Pulmonary artery endothelial cell (primary cell): ENCODE results near the gene WTAP. TPM values are rescaled to one million over a fixed set of nuclear protein-coding genes. Genes with fewer than 3 reads are reported as not detected.
"Not testable (repeated sequence)": the region's sequence is repeated elsewhere in the genome, so short reads cannot be mapped to it uniquely, and the experiment has no call there.

Experiments
- DNase-seq: peaks from one replicate; pipeline ENCODE4 v3.0.0-alpha.2; 2011; ENCODE audit warnings: low read depth, low spot score
- total RNA-seq: library from RNA; depleted of rRNA; stranded (reverse); fragments of >200 nt; gene quantifications from 2 replicates; pipeline ENCODE4 v1.2.3, GENCODE V29; 2014

WTAP gene
- total RNA-seq, 1 donor from 2014 or later = 99.9 TPM

GRCh38 chr6:159693128-159693893, 34.0 kb upstream of the WTAP start, which contains the start of gene SOD2:
Gene SOD2 (minus strand): TSS chr6:159693241. CDS start chr6:159693167, 74 bp downstream.
- no peak for DNase-seq

- DNase-seq = peak; percentile 65
These were observed 33.3 kb upstream of the WTAP start for GRCh38 chr6:159693894-159694545.

GRCh38 chr6:159695984-159696383, 31.3 kb upstream of the WTAP start:
- DNase-seq = no peak

- no peak for DNase-seq
These were observed 26.3 kb upstream of the WTAP start for GRCh38 chr6:159700970-159701369.

GRCh38 chr6:159701413-159701999, 25.8 kb upstream of the WTAP start:
- no peak for DNase-seq

- not testable (repeated sequence) for DNase-seq
These were observed 16.7 kb upstream of the WTAP start for GRCh38 chr6:159710603-159711002.

- not testable (repeated sequence) for DNase-seq
These were observed 14.9 kb upstream of the WTAP start for GRCh38 chr6:159712389-159712788.

- no peak for DNase-seq
These were observed 13.3 kb upstream of the WTAP start for GRCh38 chr6:159713984-159714383.

- DNase-seq = no peak
These were observed 12.9 kb upstream of the WTAP start for GRCh38 chr6:159714404-159714803.

GRCh38 chr6:159715166-159715565, 12.1 kb upstream of the WTAP start:
- DNase-seq = no peak

GRCh38 chr6:159715605-159716004, 11.7 kb upstream of the WTAP start:
- no peak for DNase-seq

- DNase-seq = no peak
These were observed 10.8 kb upstream of the WTAP start for GRCh38 chr6:159716247-159717096.

- no peak for DNase-seq
These were observed 8.7 kb upstream of the WTAP start for GRCh38 chr6:159718634-159719033.

GRCh38 chr6:159719287-159719686, 8.0 kb upstream of the WTAP start:
- no peak for DNase-seq

GRCh38 chr6:159720708-159721107, 6.6 kb upstream of the WTAP start:
- no peak for DNase-seq

- not testable (repeated sequence) for DNase-seq
These were observed 5.3 kb upstream of the WTAP start for GRCh38 chr6:159721981-159722380.

- no peak for DNase-seq
These were observed 4.7 kb upstream of the WTAP start for GRCh38 chr6:159722655-159723054.

- no peak for DNase-seq
These were observed 4.0 kb upstream of the WTAP start for GRCh38 chr6:159723259-159723658.

- no peak for DNase-seq
These were observed 2.5 kb upstream of the WTAP start for GRCh38 chr6:159724778-159725177.

GRCh38 chr6:159725208-159725607, 2.1 kb upstream of the WTAP start:
- not testable (repeated sequence) for DNase-seq

- no peak for DNase-seq
These were observed 920 bp upstream of the WTAP start for GRCh38 chr6:159726255-159726917.
